HepG2 (cell line): ENCODE results near the gene ROMO1. TPM values are rescaled to one million over a fixed set of nuclear protein-coding genes. Genes with fewer than 3 reads are reported as not detected.

Experiments
- ATF7-NPFF ChIP-seq: sonication (generic); formaldehyde crosslinking; IDR thresholded peaks from 2 replicates; pipeline ENCODE4 v1.8.1; 2023; ENCODE audit warnings: mild to moderate bottlenecking, low read depth, missing genetic modification reagents, moderate library complexity
- CBX5 ChIP-seq: sonication (generic); formaldehyde crosslinking; IDR thresholded peaks from 2 replicates; pipeline ENCODE4 v1.4.0; 2020; ENCODE audit warnings: missing genetic modification reagents, borderline replicate concordance
- CREB1 ChIP-seq, 2 experiments: fragments of 450-650 bp in 1 of 2; IDR thresholded peaks; 2 replicates each; pipeline ENCODE4 v1.6.1; 2016 to 2017; ENCODE audit warnings: control low read depth in 1 of 2, mild to moderate bottlenecking in 1 of 2, missing compliant biosample characterization in 1 of 2, missing genetic modification characterization in 1 of 2
- GZF1 ChIP-seq: sonication (generic); formaldehyde crosslinking; IDR thresholded peaks from 2 replicates; pipeline ENCODE4 v1.5.1; 2020; ENCODE audit warnings: mild to moderate bottlenecking, missing genetic modification reagents
- MAFG ChIP-seq: sonication (generic); formaldehyde crosslinking; IDR thresholded peaks from 2 replicates; pipeline ENCODE4 v1.5.1; 2020; ENCODE audit warnings: mild to moderate bottlenecking, missing genetic modification reagents
- MBD4 ChIP-seq: IDR thresholded peaks from 2 replicates; pipeline ENCODE4 v1.6.1; 2012; ENCODE audit warnings: low read length, inconsistent platforms, borderline replicate concordance
- NCOR1 ChIP-seq: fragments of 200-600 bp; sonication (generic); IDR thresholded peaks from 2 replicates; pipeline ENCODE4 v1.7.0; 2017; ENCODE audit warnings: antibody characterized with exemption, low read length, borderline replicate concordance
- PAWR ChIP-seq: sonication (generic); formaldehyde crosslinking; IDR thresholded peaks from 2 replicates; pipeline ENCODE4 v1.4.0; 2020; ENCODE audit warnings: missing genetic modification reagents, mild to moderate bottlenecking, borderline replicate concordance
- POLR2G ChIP-seq: fragments of 200-400 bp; formaldehyde crosslinking; IDR thresholded peaks from 2 replicates; pipeline ENCODE4 v1.6.1; 2018; ENCODE audit warnings: mild to moderate bottlenecking, low read depth, low read length, moderate library complexity
- RBFOX2 ChIP-seq: fragments of 200-400 bp; formaldehyde crosslinking; IDR thresholded peaks from 2 replicates; pipeline ENCODE4 v1.6.1; 2017; ENCODE audit warnings: low read depth, mild to moderate bottlenecking, low read length
- SOX13 ChIP-seq, 3 experiments: fragments of 450-650 bp in 1 of 3; sonication (generic) in 1 of 3; formaldehyde crosslinking in 1 of 3; IDR thresholded peaks in 2 of 3; conservative IDR thresholded peaks in 1 of 3; 2 replicates each; pipeline versions ENCODE4 v1.5.0 to v1.6.1; 2016 to 2020; ENCODE audit warnings: antibody characterized with exemption in 1 of 3, mild to moderate bottlenecking in 1 of 3, missing compliant biosample characterization in 1 of 3, missing genetic modification reagents in 1 of 3, moderate library complexity in 1 of 3
- ZMYM4 ChIP-seq: sonication (generic); formaldehyde crosslinking; IDR thresholded peaks from 2 replicates; pipeline ENCODE4 v1.8.1; 2023; ENCODE audit warnings: mild to moderate bottlenecking, missing genetic modification reagents
- ZNF607 ChIP-seq: sonication (generic); formaldehyde crosslinking; IDR thresholded peaks from 2 replicates; pipeline ENCODE4 v1.5.1; 2020; ENCODE audit warnings: missing genetic modification reagents, mild to moderate bottlenecking, borderline replicate concordance
- ZNF644 ChIP-seq: IDR thresholded peaks from 2 replicates; pipeline ENCODE4 v1.6.1; 2016; ENCODE audit warnings: low read depth
- ZNF781 ChIP-seq: sonication (generic); formaldehyde crosslinking; IDR thresholded peaks from 2 replicates; pipeline ENCODE4 v1.5.1; 2020; ENCODE audit warnings: borderline replicate concordance, mild to moderate bottlenecking, missing genetic modification reagents; ENCODE audit errors: not compliant biosample characterization
- ZNF792 ChIP-seq: IDR thresholded peaks from 2 replicates; pipeline ENCODE4 v1.6.1; 2016
- polyA plus RNA-seq, 8 experiments: library from polyadenylated mRNA; depleted of rRNA in 3 of 8; stranded (reverse) in 7 of 8; unstranded in 1 of 8; fragments of >200 nt; fragmentation: Illumina TruSeq in 4 of 8; extraction: Trizol in 4 of 8; gene quantifications; 2 replicates each; pipeline versions ENCODE4 v1.2.1 to v1.2.3, GENCODE V29; 2011 to 2016; ENCODE audit warnings: low read depth in 4 of 8, missing spikeins in 1 of 8, mixed read lengths in 1 of 8; ENCODE audit not compliant: insufficient read depth in 1 of 8
- total RNA-seq, 5 experiments: library from RNA; depleted of rRNA; stranded (reverse); fragments of >200 nt; fragmentation: Illumina TruSeq; extraction: Trizol; gene quantifications; 2 replicates each; pipeline ENCODE4 v1.2.3, GENCODE V29; 2016; ENCODE audit warnings: low read depth in 1 of 5
- TF ChIP-seq, protein P1 (sequence below): sonication (generic); formaldehyde crosslinking; IDR thresholded peaks from 2 replicates; pipeline ENCODE4 v1.4.0; 2020; ENCODE audit warnings: mild to moderate bottlenecking, missing genetic modification reagents
- TF ChIP-seq, protein P2 (sequence below): sonication (generic); formaldehyde crosslinking; IDR thresholded peaks from 2 replicates; pipeline ENCODE4 v1.5.0; 2020; ENCODE audit warnings: mild to moderate bottlenecking, missing genetic modification reagents, borderline replicate concordance

Gene ROMO1
- total and polyA plus RNA-seq, 2 of the 13 experiments (the other 11 are each of a cell fraction or from before 2014, with no cell fraction given) = 636 to 755 TPM

DNA sequence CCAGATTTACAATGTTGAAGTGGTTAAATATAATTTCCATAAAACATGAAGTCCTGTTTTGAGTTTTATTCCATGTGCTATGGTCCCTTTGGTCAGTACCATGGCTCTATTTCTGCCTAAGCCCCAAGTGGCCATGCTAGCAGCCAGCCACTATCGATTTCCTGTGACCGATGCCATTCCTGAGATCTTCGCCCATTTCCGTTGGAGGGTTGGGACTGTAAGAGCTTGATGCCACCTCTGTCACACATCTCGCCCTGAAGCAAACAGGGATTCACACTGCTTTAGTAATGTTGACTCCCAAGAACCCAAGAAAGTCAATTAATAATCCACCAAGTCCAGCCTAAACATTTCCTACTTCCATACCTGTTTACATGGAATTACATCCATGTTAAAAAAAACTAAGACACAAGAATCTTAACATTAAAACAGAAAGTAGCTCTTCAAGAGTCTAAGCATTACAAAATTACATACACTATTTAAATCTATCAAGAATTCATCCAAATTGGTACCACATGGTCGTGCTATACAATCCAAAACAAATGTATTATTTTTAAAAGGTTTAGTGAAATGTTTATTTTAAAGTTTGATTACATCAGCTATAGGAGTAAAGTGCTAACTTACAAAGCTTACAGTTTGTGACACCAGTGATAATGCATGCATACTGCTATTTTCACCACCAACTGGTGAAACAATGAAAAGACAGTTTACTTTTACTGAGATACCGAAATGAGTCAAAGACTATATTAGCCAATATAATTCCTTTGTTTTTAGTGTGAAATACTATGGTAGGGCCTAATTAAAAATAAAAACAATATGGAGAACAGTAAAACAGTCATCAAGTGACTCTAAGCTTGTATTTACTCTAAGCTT is 40.3 kb downstream of the ROMO1 start (continued):
- TF ChIP-seq, protein P1, sequence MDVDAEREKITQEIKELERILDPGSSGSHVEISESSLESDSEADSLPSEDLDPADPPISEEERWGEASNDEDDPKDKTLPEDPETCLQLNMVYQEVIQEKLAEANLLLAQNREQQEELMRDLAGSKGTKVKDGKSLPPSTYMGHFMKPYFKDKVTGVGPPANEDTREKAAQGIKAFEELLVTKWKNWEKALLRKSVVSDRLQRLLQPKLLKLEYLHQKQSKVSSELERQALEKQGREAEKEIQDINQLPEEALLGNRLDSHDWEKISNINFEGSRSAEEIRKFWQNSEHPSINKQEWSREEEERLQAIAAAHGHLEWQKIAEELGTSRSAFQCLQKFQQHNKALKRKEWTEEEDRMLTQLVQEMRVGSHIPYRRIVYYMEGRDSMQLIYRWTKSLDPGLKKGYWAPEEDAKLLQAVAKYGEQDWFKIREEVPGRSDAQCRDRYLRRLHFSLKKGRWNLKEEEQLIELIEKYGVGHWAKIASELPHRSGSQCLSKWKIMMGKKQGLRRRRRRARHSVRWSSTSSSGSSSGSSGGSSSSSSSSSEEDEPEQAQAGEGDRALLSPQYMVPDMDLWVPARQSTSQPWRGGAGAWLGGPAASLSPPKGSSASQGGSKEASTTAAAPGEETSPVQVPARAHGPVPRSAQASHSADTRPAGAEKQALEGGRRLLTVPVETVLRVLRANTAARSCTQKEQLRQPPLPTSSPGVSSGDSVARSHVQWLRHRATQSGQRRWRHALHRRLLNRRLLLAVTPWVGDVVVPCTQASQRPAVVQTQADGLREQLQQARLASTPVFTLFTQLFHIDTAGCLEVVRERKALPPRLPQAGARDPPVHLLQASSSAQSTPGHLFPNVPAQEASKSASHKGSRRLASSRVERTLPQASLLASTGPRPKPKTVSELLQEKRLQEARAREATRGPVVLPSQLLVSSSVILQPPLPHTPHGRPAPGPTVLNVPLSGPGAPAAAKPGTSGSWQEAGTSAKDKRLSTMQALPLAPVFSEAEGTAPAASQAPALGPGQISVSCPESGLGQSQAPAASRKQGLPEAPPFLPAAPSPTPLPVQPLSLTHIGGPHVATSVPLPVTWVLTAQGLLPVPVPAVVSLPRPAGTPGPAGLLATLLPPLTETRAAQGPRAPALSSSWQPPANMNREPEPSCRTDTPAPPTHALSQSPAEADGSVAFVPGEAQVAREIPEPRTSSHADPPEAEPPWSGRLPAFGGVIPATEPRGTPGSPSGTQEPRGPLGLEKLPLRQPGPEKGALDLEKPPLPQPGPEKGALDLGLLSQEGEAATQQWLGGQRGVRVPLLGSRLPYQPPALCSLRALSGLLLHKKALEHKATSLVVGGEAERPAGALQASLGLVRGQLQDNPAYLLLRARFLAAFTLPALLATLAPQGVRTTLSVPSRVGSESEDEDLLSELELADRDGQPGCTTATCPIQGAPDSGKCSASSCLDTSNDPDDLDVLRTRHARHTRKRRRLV (CRISPR knock-in tag) = no peak
- TF ChIP-seq SOX13 (IDR thresholded peaks at IDR 0.05) (no peak), SOX13 (CRISPR knock-in tag; conservative IDR thresholded peaks at IDR 0.05 in 1 of 2, IDR thresholded peaks at IDR 0.05 in 1 of 2) (peak in 1 of 2 experiments; percentile 40; a peak in 2 of 4 replicates), POLR2G (peak; percentile 54; the same call in 1 of the 2 replicates), ZNF607 (CRISPR knock-in tag) (no peak), ATF7-NPFF (no peak), PAWR (CRISPR knock-in tag) (no peak), RBFOX2 (0 out of 2 replicates have a peak, but pooled peaks have one; percentile 1), MBD4 (peak; percentile 50; the same call in 1 of the 2 replicates), ZNF644 (peak; percentile 51; the same call in 1 of the 2 replicates), CREB1 (IDR thresholded peaks at IDR 0.05) (no peak), CREB1 (CRISPR knock-in tag; IDR thresholded peaks at IDR 0.05) (0 out of 2 replicates have a peak, but pooled peaks have one; percentile 19), ZMYM4 (CRISPR knock-in tag) (no peak; the same call in 1 of the 2 replicates), NCOR1 (peak; percentile 49; the same call in 1 of the 2 replicates), CBX5 (CRISPR knock-in tag) (peak; percentile 87; the same call in 1 of the 2 replicates), MAFG (CRISPR knock-in tag) (no peak), ZNF781 (no peak), ZNF792 (CRISPR knock-in tag) (no peak), GZF1 (CRISPR knock-in tag) (no peak)
- TF ChIP-seq, protein P2, sequence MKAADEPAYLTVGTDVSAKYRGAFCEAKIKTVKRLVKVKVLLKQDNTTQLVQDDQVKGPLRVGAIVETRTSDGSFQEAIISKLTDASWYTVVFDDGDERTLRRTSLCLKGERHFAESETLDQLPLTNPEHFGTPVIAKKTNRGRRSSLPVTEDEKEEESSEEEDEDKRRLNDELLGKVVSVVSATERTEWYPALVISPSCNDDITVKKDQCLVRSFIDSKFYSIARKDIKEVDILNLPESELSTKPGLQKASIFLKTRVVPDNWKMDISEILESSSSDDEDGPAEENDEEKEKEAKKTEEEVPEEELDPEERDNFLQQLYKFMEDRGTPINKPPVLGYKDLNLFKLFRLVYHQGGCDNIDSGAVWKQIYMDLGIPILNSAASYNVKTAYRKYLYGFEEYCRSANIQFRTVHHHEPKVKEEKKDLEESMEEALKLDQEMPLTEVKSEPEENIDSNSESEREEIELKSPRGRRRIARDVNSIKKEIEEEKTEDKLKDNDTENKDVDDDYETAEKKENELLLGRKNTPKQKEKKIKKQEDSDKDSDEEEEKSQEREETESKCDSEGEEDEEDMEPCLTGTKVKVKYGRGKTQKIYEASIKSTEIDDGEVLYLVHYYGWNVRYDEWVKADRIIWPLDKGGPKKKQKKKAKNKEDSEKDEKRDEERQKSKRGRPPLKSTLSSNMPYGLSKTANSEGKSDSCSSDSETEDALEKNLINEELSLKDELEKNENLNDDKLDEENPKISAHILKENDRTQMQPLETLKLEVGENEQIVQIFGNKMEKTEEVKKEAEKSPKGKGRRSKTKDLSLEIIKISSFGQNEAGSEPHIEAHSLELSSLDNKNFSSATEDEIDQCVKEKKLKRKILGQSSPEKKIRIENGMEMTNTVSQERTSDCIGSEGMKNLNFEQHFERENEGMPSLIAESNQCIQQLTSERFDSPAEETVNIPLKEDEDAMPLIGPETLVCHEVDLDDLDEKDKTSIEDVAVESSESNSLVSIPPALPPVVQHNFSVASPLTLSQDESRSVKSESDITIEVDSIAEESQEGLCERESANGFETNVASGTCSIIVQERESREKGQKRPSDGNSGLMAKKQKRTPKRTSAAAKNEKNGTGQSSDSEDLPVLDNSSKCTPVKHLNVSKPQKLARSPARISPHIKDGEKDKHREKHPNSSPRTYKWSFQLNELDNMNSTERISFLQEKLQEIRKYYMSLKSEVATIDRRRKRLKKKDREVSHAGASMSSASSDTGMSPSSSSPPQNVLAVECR (CRISPR knock-in tag) = peak; percentile 51; the same call in 1 of the 2 replicates
